ENCODE measurements around the gene TIMM22.
"Not testable (repeated sequence)": the region's sequence is repeated elsewhere in the genome, so short reads cannot be mapped to it uniquely, and the experiment has no call there.

Gene TIMM22

GRCh38 chr17:996554-997344 lies at the start of gene TIMM22:
Gene TIMM22, plus strand, starts transcription at chr17:997129. Its CDS starts 14 bp downstream, at chr17:997143.
- peak; percentile 78 to 86 (median 83) for DNase-seq (ENCODE audit: low read depth in 4 of 4, low spot score in 1 of 4)

GRCh38 chr17:948284-948852 lies 48.6 kb upstream of the TIMM22 start:
- DNase-seq (ENCODE audit: low read depth in 4 of 4, low spot score in 1 of 4): no peak

- no peak for DNase-seq (ENCODE audit: low read depth in 4 of 4, low spot score in 1 of 4)
These were observed 47.2 kb upstream of the TIMM22 start for GRCh38 chr17:949623-950303.

DNA sequence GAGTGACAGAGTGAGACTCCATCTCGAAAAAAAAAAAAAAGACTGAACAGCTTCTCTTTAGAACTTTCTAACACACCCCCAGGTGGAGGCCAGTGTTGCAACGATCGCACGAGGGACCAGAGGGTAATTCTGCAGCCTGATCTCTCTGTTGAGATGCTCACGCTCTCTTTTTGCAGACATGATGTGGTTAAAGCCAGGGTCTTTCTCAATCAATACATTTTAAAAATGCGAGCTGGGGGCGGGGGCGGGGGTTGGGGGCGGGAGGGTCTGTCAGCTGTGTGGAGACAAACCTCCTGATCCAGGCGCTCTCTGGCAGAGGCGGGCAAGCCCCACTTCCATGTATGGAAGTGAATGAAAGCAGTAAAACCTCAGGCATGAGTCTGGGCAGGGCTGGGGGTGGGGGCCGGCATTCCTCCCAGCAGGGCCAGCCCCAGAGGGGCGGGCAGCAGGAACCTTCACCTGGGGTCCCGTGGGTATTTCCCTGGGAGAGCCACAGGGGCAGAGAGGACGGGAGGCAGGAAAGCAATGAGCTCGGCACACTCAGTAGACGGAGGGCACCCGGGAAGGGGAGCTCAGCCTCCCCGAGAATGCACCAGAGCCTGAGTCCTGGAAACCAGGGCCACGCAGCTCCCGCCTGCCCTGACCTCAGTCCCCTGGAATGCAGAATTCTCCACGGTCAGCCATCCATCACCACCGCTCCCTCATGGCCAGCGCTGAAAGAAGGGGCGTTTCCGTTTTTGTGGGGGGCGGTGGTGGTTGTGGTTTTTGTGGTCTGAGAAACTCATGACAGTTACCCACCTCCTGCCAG lies 45.4 kb upstream of the TIMM22 start:
- DNase-seq (ENCODE audit: low read depth in 4 of 4, low spot score in 1 of 4): no peak

DNA sequence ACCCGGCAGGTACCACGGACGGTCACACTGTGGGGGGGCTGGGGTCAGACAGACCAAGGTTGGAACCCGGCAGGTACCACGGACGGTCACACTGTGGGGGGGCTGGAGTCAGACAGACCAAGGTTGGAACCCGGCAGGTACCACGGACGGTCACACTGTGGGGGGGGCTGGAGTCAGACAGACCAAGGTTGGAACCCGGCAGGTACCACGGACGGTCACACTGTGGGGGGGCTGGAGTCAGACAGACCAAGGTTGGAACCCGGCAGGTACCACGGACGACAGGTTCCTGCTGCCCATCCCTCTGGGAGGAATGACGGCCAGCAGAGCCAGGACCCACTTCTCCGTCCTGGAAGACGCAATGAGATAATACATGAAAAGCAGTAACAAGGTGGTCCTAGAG lies 44.3 kb upstream of the TIMM22 start:
- DNase-seq (ENCODE audit: low read depth in 4 of 4, low spot score in 1 of 4): not testable (repeated sequence)

GRCh38 chr17:953767-954166 lies 43.2 kb upstream of the TIMM22 start:
- no peak for DNase-seq (ENCODE audit: low read depth in 4 of 4, low spot score in 1 of 4)

- no peak for DNase-seq (ENCODE audit: low read depth in 4 of 4, low spot score in 1 of 4)
These were observed 42.3 kb upstream of the TIMM22 start for GRCh38 chr17:954431-955164.

GRCh38 chr17:956905-957304 lies 40.0 kb upstream of the TIMM22 start:
- no peak for DNase-seq (ENCODE audit: low read depth in 4 of 4, low spot score in 1 of 4)

- DNase-seq (ENCODE audit: low read depth in 4 of 4, low spot score in 1 of 4): no peak
These were observed 39.0 kb upstream of the TIMM22 start for GRCh38 chr17:957856-958421.

- no peak for DNase-seq (ENCODE audit: low read depth in 4 of 4, low spot score in 1 of 4)
These were observed 38.0 kb upstream of the TIMM22 start for GRCh38 chr17:958712-959451.

DNA sequence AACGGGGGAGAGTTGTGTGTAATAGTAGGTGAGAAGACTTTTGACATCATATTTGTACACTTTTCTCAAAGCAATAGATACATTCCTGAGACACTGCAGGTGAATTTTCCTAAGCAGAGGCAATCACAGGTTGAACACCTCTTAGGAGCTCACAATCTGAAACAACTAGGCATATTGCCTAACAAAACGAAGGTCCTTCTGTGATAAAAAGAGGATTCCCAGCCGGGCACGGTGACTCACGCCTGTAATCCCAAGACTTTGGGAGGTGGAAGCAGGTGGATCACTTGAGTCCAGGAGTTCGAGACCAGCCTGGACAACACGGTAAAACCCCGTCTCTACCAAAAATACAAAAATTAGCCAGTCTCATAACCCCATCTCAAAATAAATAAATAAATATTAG lies 34.8 kb upstream of the TIMM22 start:
- no peak for DNase-seq (ENCODE audit: low read depth in 4 of 4, low spot score in 1 of 4)

- no peak for DNase-seq (ENCODE audit: low read depth in 4 of 4, low spot score in 1 of 4)
These were observed 34.3 kb upstream of the TIMM22 start for GRCh38 chr17:962670-963069.

- no peak for DNase-seq (ENCODE audit: low read depth in 4 of 4, low spot score in 1 of 4)
These were observed 32.1 kb upstream of the TIMM22 start for GRCh38 chr17:964876-965275.

DNA sequence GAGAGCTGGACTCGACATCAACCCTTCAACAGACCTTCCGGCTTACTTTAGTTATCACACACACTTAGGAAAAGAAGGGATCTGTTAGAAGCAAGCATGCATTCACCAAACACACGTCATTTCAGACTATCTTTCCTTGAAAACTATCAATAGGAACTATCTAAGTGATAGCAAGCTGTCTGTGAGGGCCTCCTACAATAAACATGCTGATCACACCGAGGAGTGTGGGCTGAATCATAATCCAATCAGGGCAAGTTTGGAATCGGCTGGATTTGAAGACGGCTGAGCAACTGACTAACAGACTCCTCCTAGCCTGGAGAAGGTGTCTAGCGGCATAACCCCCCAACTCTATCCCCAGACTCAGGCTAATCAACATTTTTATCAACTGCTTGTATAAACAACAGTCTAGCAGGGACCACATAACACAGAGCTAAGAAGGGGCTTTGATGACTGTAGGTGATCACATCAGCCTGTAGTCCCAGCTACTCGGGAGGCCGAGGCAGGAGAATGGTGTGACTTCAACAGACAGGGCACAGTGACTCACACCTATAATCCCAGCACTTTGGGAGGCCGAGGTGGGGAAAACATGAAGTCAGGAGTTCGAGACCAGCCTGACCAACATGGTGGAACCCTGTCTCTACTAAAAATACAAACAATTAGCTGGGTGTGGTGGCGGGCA lies 31.5 kb upstream of the TIMM22 start:
- DNase-seq (ENCODE audit: low read depth in 4 of 4, low spot score in 1 of 4): no peak

- DNase-seq (ENCODE audit: low read depth in 4 of 4, low spot score in 1 of 4): no peak
These were observed 29.8 kb upstream of the TIMM22 start for GRCh38 chr17:967122-967521.

GRCh38 chr17:968812-969730 lies 27.9 kb upstream of the TIMM22 start:
- no peak for DNase-seq (ENCODE audit: low read depth in 4 of 4, low spot score in 1 of 4)

DNA sequence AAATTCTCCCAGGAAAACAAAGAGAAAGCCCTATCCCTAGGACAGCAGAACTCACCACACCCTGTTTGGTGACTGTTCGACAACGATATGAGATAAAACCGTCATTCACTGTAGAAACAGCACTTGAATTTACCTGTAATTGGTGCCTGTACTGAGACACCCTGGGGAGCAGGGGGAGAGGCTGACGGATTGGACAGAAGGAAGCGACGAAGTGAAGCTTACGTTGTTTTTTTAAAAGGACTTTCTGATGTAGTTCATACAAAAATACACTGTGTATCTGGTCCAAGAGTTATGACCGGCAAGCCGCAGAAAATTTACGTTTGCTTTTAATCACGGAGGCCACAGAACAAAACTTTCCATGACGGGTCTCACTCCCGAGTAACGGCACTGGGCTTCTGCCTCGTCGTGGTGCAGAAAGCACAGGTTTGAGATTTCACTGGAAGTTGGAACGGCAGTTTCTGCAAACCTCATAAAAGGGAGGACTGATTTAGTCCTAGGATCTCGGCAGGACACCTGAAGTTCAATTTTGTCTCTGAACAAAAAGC lies 27.0 kb upstream of the TIMM22 start:
- DNase-seq (ENCODE audit: low read depth in 4 of 4, low spot score in 1 of 4): no peak

DNA sequence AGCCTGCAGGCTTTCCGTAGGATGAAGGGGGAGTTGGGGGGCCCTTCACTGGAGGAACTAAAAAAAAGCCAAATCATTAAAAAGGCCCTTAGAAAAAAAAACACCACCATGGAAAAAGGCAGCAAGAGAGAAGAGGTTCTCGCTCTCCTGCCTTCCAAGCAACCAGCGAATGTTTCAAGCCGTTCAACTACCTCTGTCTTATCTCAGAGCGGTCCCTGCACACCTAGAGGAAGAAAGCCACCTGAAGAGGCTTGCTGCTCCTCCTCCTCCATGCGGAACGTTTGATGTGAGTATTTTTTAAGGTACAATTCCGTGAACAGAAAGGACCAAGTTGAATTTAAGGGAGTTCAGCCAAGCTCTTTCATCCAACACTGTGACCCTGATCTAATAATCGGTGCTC lies 26.6 kb upstream of the TIMM22 start:
- DNase-seq (ENCODE audit: low read depth in 4 of 4, low spot score in 1 of 4): no peak

All from stimulated activated CD4-positive, alpha-beta T cell treated with anti-CD3 and anti-CD28 coated beads, Interleukin-1b, Interleukin-23, amount 100 ng/mL, for 24 hours (primary cell).